ENCODE measurements around the gene COX4I1.
"Not testable (repeated sequence)": the region's sequence is repeated elsewhere in the genome, so short reads cannot be mapped to it uniquely, and the experiment has no call there.

DNA sequence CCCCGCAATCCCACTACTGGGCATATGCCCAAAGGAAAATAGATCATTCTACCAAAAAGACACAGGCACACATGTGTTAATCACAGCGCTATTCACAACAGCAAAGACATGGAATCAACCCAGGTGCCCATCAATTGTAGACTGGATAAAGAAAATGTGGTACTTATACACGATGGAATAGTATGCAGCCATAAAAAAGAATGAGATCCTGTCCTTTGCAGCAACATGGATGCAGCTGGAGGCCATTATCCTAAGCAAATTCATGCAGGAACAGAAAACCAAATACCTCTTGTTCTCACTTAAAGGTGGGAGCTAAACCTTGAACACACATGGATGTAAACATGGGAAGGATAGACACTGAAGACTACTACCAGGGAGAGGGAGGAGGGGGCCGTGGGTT lies 38.2 kb downstream of the COX4I1 start:
- not testable (repeated sequence) for TF ChIP-seq POLR2A (IDR thresholded peaks at IDR 0.05; ENCODE audit: low read length); GATA1 (IDR thresholded peaks at IDR 0.05; ENCODE audit: low read depth, low read length)

All from erythroblast (primary cell).